ENCODE data around the gene TUG1.

Gene TUG1

GRCh38 chr22:30940685-30941362 lies 28.2 kb upstream of the TUG1 start:
- DNase-seq (ENCODE audit: low spot score in 2 of 2) (no peak), ATAC-seq (peak; percentile 77)
- Mint-ChIP-seq H3K36me3 (peaks cover 86% of the 10 kb centered on the region), H3K4me1 (peaks cover 60% of the 10 kb centered on the region), H3K27ac (peak overlapping the region; percentile 95), H3K4me3 (peak overlapping the region; percentile 58), H3K9me3 (no peaks in the 10 kb centered on the region)

- Mint-ChIP-seq H3K9me3 (no peaks in the 10 kb centered on the region), H3K4me3 (peak overlapping the region; percentile 58), H3K4me1 (peaks cover 63% of the 10 kb centered on the region), H3K27ac (peak overlapping the region; percentile 95), H3K36me3 (peaks cover 85% of the 10 kb centered on the region)
- no peak for DNase-seq (ENCODE audit: low spot score in 2 of 2)
- no peak for ATAC-seq
Observed at GRCh38 chr22:30941363-30941740, 27.7 kb upstream of the TUG1 start.

- no peak overlapping the region for H3K4me3 Mint-ChIP-seq
- H3K4me1 Mint-ChIP-seq, result peaks cover 67% of the 10 kb centered on the region
- H3K9me3 Mint-ChIP-seq, result no peaks in the 10 kb centered on the region
- peak; percentile 72 for ATAC-seq
- no peak for DNase-seq (ENCODE audit: low spot score in 2 of 2)
- H3K36me3 Mint-ChIP-seq, result peaks cover 72% of the 10 kb centered on the region
- H3K27ac Mint-ChIP-seq, result peak overlapping the region; percentile 30
Observed at GRCh38 chr22:30943368-30943767, 25.7 kb upstream of the TUG1 start.

- Mint-ChIP-seq H3K27ac (peak overlapping the region; percentile 30), H3K4me1 (peaks cover 59% of the 10 kb centered on the region), H3K4me3 (no peak overlapping the region), H3K9me3 (no peaks in the 10 kb centered on the region), H3K36me3 (peaks cover 69% of the 10 kb centered on the region)
- ATAC-seq (no peak), DNase-seq (ENCODE audit: low spot score in 2 of 2) (no peak)
Observed at GRCh38 chr22:30944986-30945385, 24.1 kb upstream of the TUG1 start.

GRCh38 chr22:30945653-30946052 lies 23.4 kb upstream of the TUG1 start:
- Mint-ChIP-seq H3K36me3 (peaks cover 65% of the 10 kb centered on the region), H3K9me3 (no peaks in the 10 kb centered on the region), H3K27ac (peak overlapping the region; percentile 14), H3K4me3 (no peak overlapping the region), H3K4me1 (peaks cover 53% of the 10 kb centered on the region)
- no peak for ATAC-seq
- DNase-seq (ENCODE audit: low spot score in 2 of 2), result no peak

GRCh38 chr22:30946354-30946753 lies 22.7 kb upstream of the TUG1 start:
- Mint-ChIP-seq H3K36me3 (peaks cover 58% of the 10 kb centered on the region), H3K4me1 (peaks cover 46% of the 10 kb centered on the region), H3K9me3 (no peaks in the 10 kb centered on the region), H3K4me3 (no peak overlapping the region), H3K27ac (peak overlapping the region; percentile 82)
- DNase-seq (ENCODE audit: low spot score in 2 of 2) (no peak), ATAC-seq (no peak)

GRCh38 chr22:30947173-30947815 lies 21.8 kb upstream of the TUG1 start:
- ATAC-seq (no peak), DNase-seq (ENCODE audit: low spot score in 2 of 2) (no peak)
- H3K9me3 Mint-ChIP-seq, result no peaks in the 10 kb centered on the region
- H3K36me3 Mint-ChIP-seq, result peaks cover 49% of the 10 kb centered on the region
- H3K4me3 Mint-ChIP-seq, result no peak overlapping the region
- H3K4me1 Mint-ChIP-seq, result peaks cover 36% of the 10 kb centered on the region
- H3K27ac Mint-ChIP-seq, result peak overlapping the region; percentile 82

GRCh38 chr22:30947816-30948454 lies 21.1 kb upstream of the TUG1 start:
- Mint-ChIP-seq H3K9me3 (no peaks in the 10 kb centered on the region), H3K4me3 (no peak overlapping the region), H3K27ac (no peak overlapping the region), H3K4me1 (peaks cover 33% of the 10 kb centered on the region), H3K36me3 (peaks cover 47% of the 10 kb centered on the region)
- DNase-seq (ENCODE audit: low spot score in 2 of 2) (no peak), ATAC-seq (no peak)

- peak overlapping the region; percentile 33 for H3K27ac Mint-ChIP-seq
- no peaks in the 10 kb centered on the region for H3K9me3 Mint-ChIP-seq
- H3K4me1 Mint-ChIP-seq, result peaks cover 23% of the 10 kb centered on the region
- H3K36me3 Mint-ChIP-seq, result peaks cover 44% of the 10 kb centered on the region
- ATAC-seq (no peak), DNase-seq (ENCODE audit: low spot score in 2 of 2) (no peak)
- H3K4me3 Mint-ChIP-seq, result no peak overlapping the region
Observed at GRCh38 chr22:30948930-30949342, 20.1 kb upstream of the TUG1 start.

- H3K4me3 Mint-ChIP-seq, result no peak overlapping the region
- H3K9me3 Mint-ChIP-seq, result no peaks in the 10 kb centered on the region
- no peak for ATAC-seq
- H3K27ac Mint-ChIP-seq, result no peak overlapping the region
- DNase-seq (ENCODE audit: low spot score in 2 of 2), result no peak
- peaks cover 37% of the 10 kb centered on the region for H3K36me3 Mint-ChIP-seq
- peaks cover 12% of the 10 kb centered on the region for H3K4me1 Mint-ChIP-seq
Observed at GRCh38 chr22:30949934-30950660, 19.0 kb upstream of the TUG1 start.

GRCh38 chr22:30953206-30953605 lies 15.9 kb upstream of the TUG1 start:
- ATAC-seq (no peak), DNase-seq (ENCODE audit: low spot score in 2 of 2) (no peak)
- Mint-ChIP-seq H3K36me3 (peaks cover 37% of the 10 kb centered on the region), H3K4me1 (no peaks in the 10 kb centered on the region), H3K27ac (peak overlapping the region; percentile 12), H3K9me3 (no peaks in the 10 kb centered on the region), H3K4me3 (no peak overlapping the region)

- Mint-ChIP-seq H3K4me1 (no peaks in the 10 kb centered on the region), H3K27ac (no peak overlapping the region), H3K4me3 (no peak overlapping the region), H3K36me3 (peaks cover 22% of the 10 kb centered on the region), H3K9me3 (no peaks in the 10 kb centered on the region)
- no peak for ATAC-seq
- no peak for DNase-seq (ENCODE audit: low spot score in 2 of 2)
Observed at GRCh38 chr22:30955153-30955552, 13.9 kb upstream of the TUG1 start.

- Mint-ChIP-seq H3K9me3 (no peaks in the 10 kb centered on the region), H3K27ac (no peak overlapping the region), H3K4me1 (peaks cover 14% of the 10 kb centered on the region), H3K4me3 (no peak overlapping the region), H3K36me3 (peaks cover 17% of the 10 kb centered on the region)
- DNase-seq (ENCODE audit: low spot score in 2 of 2) (no peak), ATAC-seq (no peak)
Observed at GRCh38 chr22:30964858-30965257, 4.2 kb upstream of the TUG1 start.

GRCh38 chr22:30968015-30968923 lies 796 bp upstream of the TUG1 start, which contains the start of gene MORC2:
MORC2 (minus strand) TSS chr22:30968774; CDS start chr22:30967889, 885 bp downstream.
- Mint-ChIP-seq H3K36me3 (peaks cover 47% of the 10 kb centered on the region), H3K9me3 (peaks cover 5% of the 10 kb centered on the region), H3K4me1 (peaks cover 39% of the 10 kb centered on the region), H3K27ac (peak within 1 kb of the TSS; percentile 97), H3K4me3 (peak within 1 kb of the TSS; percentile 89)
- DNase-seq (ENCODE audit: low spot score in 2 of 2), result no peak
- peak; percentile 1 for ATAC-seq

Data from stimulated activated effector memory CD8-positive, alpha-beta T cell treated with anti-CD3 and anti-CD28 coated beads, Interleukin-12 subunit alpha, Interleukin-12 subunit beta, amount 100 ng/mL, for 72 hours (primary cell).